Liver (tissue), 9 donors: ENCODE data around the gene CDPF1. TPM values are rescaled to one million over a fixed set of nuclear protein-coding genes. Genes with fewer than 3 reads are reported as not detected.

Source experiments
- DNase-seq: peaks from one replicate; pipeline ENCODE4 v3.0.0-alpha.2; 2017; ENCODE audit warnings: low spot score
- H3K27ac ChIP-seq, 2 donors: one replicate each; pipeline ENCODE4 v1.7.0; 2013; ENCODE audit warnings: inconsistent platforms in 2 of 2, low read length in 2 of 2, control low read depth in 1 of 2, low read depth in 1 of 2, mild to moderate bottlenecking in 1 of 2
- H3K27me3 ChIP-seq, 4 donors: one replicate each; pipeline versions ENCODE4 v1.6.1 to v1.7.0; 2013; ENCODE audit warnings: low read length in 3 of 4, inconsistent platforms in 1 of 4, mild to moderate bottlenecking in 1 of 4, moderate library complexity in 1 of 4; ENCODE audit not compliant: control insufficient read depth in 4 of 4, insufficient read depth in 4 of 4
- H3K36me3 ChIP-seq, 4 donors: one replicate each; pipeline versions ENCODE4 v1.6.1 to v1.7.0; 2013; ENCODE audit warnings: low read length in 3 of 4, mild to moderate bottlenecking in 3 of 4, low read depth in 1 of 4, moderate library complexity in 1 of 4; ENCODE audit not compliant: control insufficient read depth in 4 of 4, insufficient read depth in 3 of 4
- H3K4me1 ChIP-seq, 4 donors: one replicate each; pipeline versions ENCODE4 v1.6.1 to v1.7.0; 2013; ENCODE audit warnings: low read length in 3 of 4, mild to moderate bottlenecking in 3 of 4, moderate library complexity in 1 of 4; ENCODE audit not compliant: control insufficient read depth in 4 of 4, insufficient read depth in 4 of 4
- H3K4me3 ChIP-seq, 3 donors: one replicate each; pipeline versions ENCODE4 v1.6.1 to v1.7.0; 2013; ENCODE audit warnings: low read length in 3 of 3, control low read depth in 1 of 3, low read depth in 1 of 3, mild to moderate bottlenecking in 1 of 3
- H3K9ac ChIP-seq, 2 donors: one replicate each; pipeline ENCODE4 v1.7.0; 2013; ENCODE audit warnings: low read length in 2 of 2, mild to moderate bottlenecking in 2 of 2, moderate library complexity in 2 of 2, control low read depth in 1 of 2, low read depth in 1 of 2
- H3K9me3 ChIP-seq, 4 donors: one replicate each; pipeline versions ENCODE4 v1.6.1 to v1.7.0; 2013; ENCODE audit warnings: low read length in 3 of 4; ENCODE audit not compliant: control insufficient read depth in 4 of 4
- ATF3 ChIP-seq: IDR thresholded peaks from 2 replicates; pipeline ENCODE4 v1.6.1; 2016; ENCODE audit warnings: antibody characterized with exemption
- CTCF ChIP-seq: fragments of 150-350 bp; IDR thresholded peaks from 2 replicates; pipeline ENCODE4 v1.5.1; 2017; ENCODE audit warnings: improper control_type of control experiment, low read depth, low read length; ENCODE audit not compliant: missing input control
- EGR1 ChIP-seq, 2 donors: IDR thresholded peaks; 2 replicates each; pipeline ENCODE4 v1.6.1; 2016 to 2018; ENCODE audit warnings: antibody characterized with exemption in 2 of 2, low read depth in 2 of 2
- FOXA1 ChIP-seq: IDR thresholded peaks from 2 replicates; pipeline ENCODE4 v1.6.1; 2016; ENCODE audit warnings: antibody characterized with exemption
- FOXA2 ChIP-seq: IDR thresholded peaks from 2 replicates; pipeline ENCODE4 v1.6.1; 2016; ENCODE audit warnings: antibody characterized with exemption
- GABPA ChIP-seq, 2 donors: IDR thresholded peaks in 1 of 2; conservative IDR thresholded peaks in 1 of 2; 2 replicates each; pipeline ENCODE4 v1.6.1; 2016; ENCODE audit warnings: antibody characterized with exemption in 2 of 2, mild to moderate bottlenecking in 1 of 2, moderate library complexity in 1 of 2
- HNF4A ChIP-seq, 2 donors: conservative IDR thresholded peaks; 2 replicates each; pipeline ENCODE4 v1.6.1; 2016; ENCODE audit warnings: antibody characterized with exemption in 2 of 2, mild to moderate bottlenecking in 2 of 2
- HNF4G ChIP-seq: IDR thresholded peaks from 2 replicates; pipeline ENCODE4 v1.6.1; 2016; ENCODE audit warnings: antibody characterized with exemption
- JUND ChIP-seq, 2 donors: IDR thresholded peaks; 2 replicates each; pipeline ENCODE4 v1.6.1; 2016; ENCODE audit warnings: antibody characterized with exemption in 2 of 2
- MAX ChIP-seq: IDR thresholded peaks from 2 replicates; pipeline ENCODE4 v1.6.1; 2016; ENCODE audit warnings: antibody characterized with exemption
- NR2F2 ChIP-seq: IDR thresholded peaks from 2 replicates; pipeline ENCODE4 v1.6.1; 2016; ENCODE audit warnings: antibody characterized with exemption
- RAD21 ChIP-seq, 2 donors: IDR thresholded peaks; 2 replicates each; pipeline ENCODE4 v1.6.1; 2016; ENCODE audit warnings: antibody characterized with exemption in 2 of 2, mild to moderate bottlenecking in 2 of 2
- REST ChIP-seq: IDR thresholded peaks from 2 replicates; pipeline ENCODE4 v1.6.1; 2016; ENCODE audit warnings: antibody characterized with exemption, mild to moderate bottlenecking
- SP1 ChIP-seq: IDR thresholded peaks from 2 replicates; pipeline ENCODE4 v1.6.1; 2018; ENCODE audit warnings: antibody characterized with exemption, mild to moderate bottlenecking
- TAF1 ChIP-seq: conservative IDR thresholded peaks from 2 replicates; pipeline ENCODE4 v1.6.1; 2016; ENCODE audit warnings: antibody characterized with exemption, mild to moderate bottlenecking
- YY1 ChIP-seq: IDR thresholded peaks from 2 replicates; pipeline ENCODE4 v1.6.1; 2016; ENCODE audit warnings: antibody characterized with exemption, mild to moderate bottlenecking
- ZBTB33 ChIP-seq: IDR thresholded peaks from 2 replicates; pipeline ENCODE4 v1.6.1; 2016; ENCODE audit warnings: antibody characterized with exemption
- WGBS: extraction: QIAGEN DNeasy Blood & Tissue Kit; methylation state at CpG from one replicate; pipeline ENCODE4 v1.1.7; 2013; 5-methylcytosine and 5-hydroxymethylcytosine counted together
- polyA plus RNA-seq, 2 donors: library from polyadenylated mRNA; stranded (reverse) in 1 of 2; unstranded in 1 of 2; fragments of 200-250 nt in 1 of 2; fragments of >200 nt in 1 of 2; fragmentation: Nextera tagmentation in 1 of 2; extraction: Ambion mirVana in 1 of 2; gene quantifications; one replicate each; pipeline versions ENCODE4 v1.2.1 to v1.2.3, GENCODE V29; 2013 to 2015
- total RNA-seq, 2 donors: library from RNA; depleted of rRNA; stranded (reverse); fragments of >200 nt; gene quantifications; one replicate each; pipeline ENCODE4 v1.2.3, GENCODE V29; 2014
- donor health status: healthy.
- donor health status: healthy.
- donor health status: healthy.
- donor health status: healthy.
- donor health status: healthy.

CDPF1 gene
- total and polyA plus RNA-seq, 4 donors: 3.9 to 6.6 (median 5.3) TPM

GRCh38 chr22:46229701-46230100 is 20.4 kb downstream of the CDPF1 start:
- Histone ChIP-seq H3K4me1 (no peaks in the 10 kb centered on the region), H3K27ac (no peak overlapping the region), H3K9ac (no peak overlapping the region), H3K27me3 (no peaks in the 10 kb centered on the region), H3K9me3 (no peaks in the 10 kb centered on the region), H3K36me3 (peaks cover 9 to 23% (median 18%) of the 10 kb centered on the region in 4 donors), H3K4me3 (no peak overlapping the region)
- no peak for DNase-seq
- TF ChIP-seq SP1: no peak
- TF ChIP-seq NR2F2: no peak
- TF ChIP-seq HNF4G: no peak
- no peak for TF ChIP-seq GABPA (IDR thresholded peaks at IDR 0.05 in 1 of 2, conservative IDR thresholded peaks at IDR 0.05 in 1 of 2)
- no peak for TF ChIP-seq HNF4A (conservative IDR thresholded peaks at IDR 0.05)
- no peak for TF ChIP-seq CTCF
- TF ChIP-seq YY1: no peak
- TF ChIP-seq TAF1: no peak
- TF ChIP-seq ATF3: no peak
- no peak for TF ChIP-seq ZBTB33
- TF ChIP-seq REST: no peak
- no peak for TF ChIP-seq JUND (IDR thresholded peaks at IDR 0.05)
- TF ChIP-seq FOXA2: no peak
- no peak for TF ChIP-seq FOXA1
- TF ChIP-seq RAD21 (IDR thresholded peaks at IDR 0.05): no peak
- TF ChIP-seq EGR1 (IDR thresholded peaks at IDR 0.05; ENCODE audit: low read depth in 2 of 2): no peak
- 93% methylated on average over 8 of the region's 8 CpGs for WGBS

- H3K36me3 ChIP-seq: peaks cover 10 to 21% (median 20%) of the 10 kb centered on the region in 4 donors
- H3K4me3 ChIP-seq: no peak overlapping the region
- H3K9me3 ChIP-seq: no peaks in the 10 kb centered on the region
- DNase-seq: no peak
- TF ChIP-seq NR2F2: no peak
- TF ChIP-seq SP1: no peak
- no peak for TF ChIP-seq MAX
- no peak for TF ChIP-seq ZBTB33
- no peak for TF ChIP-seq CTCF
- no peaks in the 10 kb centered on the region for H3K27me3 ChIP-seq
- peaks cover 0 to 5% (median 0%) of the 10 kb centered on the region in 4 donors for H3K4me1 ChIP-seq
- no peak overlapping the region for H3K27ac ChIP-seq
- H3K9ac ChIP-seq: no peak overlapping the region
- WGBS: 93% methylated on average over 7 of the region's 7 CpGs
These were observed 23.5 kb downstream of the CDPF1 start for GRCh38 chr22:46226577-46226976.
